Loucy (cell line): Measurements from ENCODE around the gene CXCL17.

ENCODE experiments used
- H2AFZ ChIP-seq: fragments of 200-600 bp; sonication (generic); 2 replicates; pipeline ENCODE4 v1.6.0; 2016; ENCODE audit warnings: antibody characterized with exemption, mild to moderate bottlenecking, low read length, moderate library complexity
- H3F3A ChIP-seq: fragments of 200-600 bp; 2 replicates; pipeline ENCODE4 v1.6.0; 2016; ENCODE audit warnings: antibody characterized with exemption, low read depth, mild to moderate bottlenecking
- H3K27me3 ChIP-seq: fragments of 200-600 bp; sonication (generic); 2 replicates; pipeline ENCODE4 v1.6.1; 2014; ENCODE audit warnings: low read length, mild to moderate bottlenecking; ENCODE audit not compliant: insufficient read depth, poor library complexity, severe bottlenecking
- H3K36me3 ChIP-seq: fragments of 200-600 bp; sonication (generic); 2 replicates; pipeline ENCODE4 v1.6.1; 2016; ENCODE audit warnings: low read length; ENCODE audit not compliant: insufficient read depth
- H3K4me1 ChIP-seq: fragments of 200-600 bp; sonication (generic); 2 replicates; pipeline ENCODE4 v1.5.1; 2014; ENCODE audit warnings: low read length, mild to moderate bottlenecking; ENCODE audit not compliant: insufficient read depth, poor library complexity, severe bottlenecking
- H3K4me2 ChIP-seq: fragments of 200-600 bp; sonication (generic); 2 replicates; pipeline ENCODE4 v1.6.0; 2014; ENCODE audit warnings: antibody characterized with exemption, low read length, low read depth, mild to moderate bottlenecking; ENCODE audit not compliant: poor library complexity, severe bottlenecking
- H3K4me3 ChIP-seq: fragments of 200-600 bp; sonication (generic); 2 replicates; pipeline ENCODE4 v1.5.1; 2014; ENCODE audit warnings: low read length, mild to moderate bottlenecking, mixed read lengths; ENCODE audit not compliant: poor library complexity, severe bottlenecking
- H3K79me2 ChIP-seq: fragments of 200-600 bp; sonication (generic); 2 replicates; pipeline ENCODE4 v1.6.1; 2014; ENCODE audit warnings: low read length; ENCODE audit not compliant: insufficient read depth
- H3K9ac ChIP-seq: fragments of 200-600 bp; sonication (generic); 2 replicates; pipeline ENCODE4 v1.6.0; 2014; ENCODE audit warnings: mild to moderate bottlenecking, low read depth, low read length, moderate library complexity; ENCODE audit not compliant: poor library complexity, severe bottlenecking
- H3K9me2 ChIP-seq: fragments of 200-600 bp; sonication (generic); replicated peaks from 2 replicates; pipeline ENCODE4 v1.6.1; 2016; ENCODE audit warnings: low read depth, low read length, mixed read lengths
- H3K9me3 ChIP-seq: fragments of 200-600 bp; sonication (generic); 2 replicates; pipeline ENCODE4 v1.6.1; 2014; ENCODE audit warnings: mild to moderate bottlenecking, antibody characterized with exemption, low read length, low read depth; ENCODE audit not compliant: insufficient read depth
- H4K20me1 ChIP-seq: fragments of 200-600 bp; sonication (generic); 2 replicates; pipeline ENCODE4 v1.6.0; 2014; ENCODE audit warnings: antibody characterized with exemption, low read length, mild to moderate bottlenecking; ENCODE audit not compliant: insufficient read depth, poor library complexity, severe bottlenecking
- CTCF ChIP-seq: fragments of 200-600 bp; sonication (generic); conservative IDR thresholded peaks from 2 replicates; pipeline ENCODE4 v1.5.1; 2014; ENCODE audit warnings: mild to moderate bottlenecking, antibody characterized with exemption, low read length
- EZH2phosphoT487 ChIP-seq: fragments of 200-600 bp; IDR thresholded peaks from 2 replicates; pipeline ENCODE4 v1.6.1; 2018; ENCODE audit warnings: antibody characterized with exemption, mild to moderate bottlenecking, moderate library complexity, borderline replicate concordance

Gene CXCL17

GRCh38 chr19:42473686-42474085 lies 30.9 kb upstream of the CXCL17 start:
- H3K9ac ChIP-seq: no peak overlapping the region
- H3K4me1 ChIP-seq: no peaks in the 10 kb centered on the region
- no peak overlapping the region for H3K4me2 ChIP-seq
- H4K20me1 ChIP-seq: no peaks in the 10 kb centered on the region
- H3F3A ChIP-seq: no peaks in the 10 kb centered on the region
- no peaks in the 10 kb centered on the region for H3K9me2 ChIP-seq
- H3K79me2 ChIP-seq: no peaks in the 10 kb centered on the region
- H3K27me3 ChIP-seq: no peaks in the 10 kb centered on the region
- H2AFZ ChIP-seq: no peak overlapping the region
- no peak for TF ChIP-seq EZH2phosphoT487
- TF ChIP-seq CTCF: no peak
- no peak overlapping the region for H3K4me3 ChIP-seq
- H3K36me3 ChIP-seq: no peaks in the 10 kb centered on the region
- H3K9me3 ChIP-seq: no peaks in the 10 kb centered on the region

GRCh38 chr19:42472402-42473147 lies 29.8 kb upstream of the CXCL17 start:
- Histone ChIP-seq H3K9me3 (no peaks in the 10 kb centered on the region), H3K27me3 (no peaks in the 10 kb centered on the region), H3K4me1 (no peaks in the 10 kb centered on the region), H3K79me2 (no peaks in the 10 kb centered on the region), H3K9ac (no peak overlapping the region), H3K4me3 (no peak overlapping the region), H3K36me3 (no peaks in the 10 kb centered on the region), H2AFZ (no peak overlapping the region), H3K9me2 (no peaks in the 10 kb centered on the region), H3F3A (no peaks in the 10 kb centered on the region), H3K4me2 (no peak overlapping the region), H4K20me1 (no peaks in the 10 kb centered on the region)
- TF ChIP-seq CTCF (no peak), EZH2phosphoT487 (no peak)

- Histone ChIP-seq H3K9ac (no peak overlapping the region), H4K20me1 (no peaks in the 10 kb centered on the region), H3K9me3 (no peaks in the 10 kb centered on the region), H3K4me1 (peaks cover 5% of the 10 kb centered on the region), H3K27me3 (no peaks in the 10 kb centered on the region), H3F3A (no peaks in the 10 kb centered on the region), H3K4me3 (no peak overlapping the region), H3K36me3 (no peaks in the 10 kb centered on the region), H2AFZ (no peak overlapping the region), H3K79me2 (no peaks in the 10 kb centered on the region), H3K4me2 (no peak overlapping the region), H3K9me2 (no peaks in the 10 kb centered on the region)
- TF ChIP-seq CTCF: no peak
- no peak for TF ChIP-seq EZH2phosphoT487
Observed at GRCh38 chr19:42471554-42472249, 29.0 kb upstream of the CXCL17 start.
